ENCODE data around the gene SUPT20H.

The SUPT20H gene
- 76.4 reads per million, percentile 77 among the genes with 10 or more reads in this experiment for total RNA-seq

- DNase-seq, result peak; percentile 90
Observed at GRCh38 chr13:37058910-37059847, at the start of gene SUPT20H. SUPT20H (minus strand) TSS chr13:37059688; CDS start chr13:37051490, 8,198 bp downstream.

GRCh38 chr13:37109051-37109678 lies 49.7 kb upstream of the SUPT20H start:
- DNase-seq, result no peak

GRCh38 chr13:37107868-37108267 lies 48.4 kb upstream of the SUPT20H start:
- DNase-seq, result no peak

GRCh38 chr13:37107456-37107855 lies 48.0 kb upstream of the SUPT20H start:
- no peak for DNase-seq

- no peak for DNase-seq
Observed at GRCh38 chr13:37106642-37107041, 47.2 kb upstream of the SUPT20H start.

GRCh38 chr13:37105251-37105714 lies 45.8 kb upstream of the SUPT20H start, which contains the start of gene CSNK1A1L:
CSNK1A1L (minus strand) TSS chr13:37105664; CDS start chr13:37105256, 408 bp downstream.
- no peak for DNase-seq

GRCh38 chr13:37102896-37103295 lies 43.4 kb upstream of the SUPT20H start:
- DNase-seq, result no peak

GRCh38 chr13:37101201-37101600 lies 41.7 kb upstream of the SUPT20H start:
- no peak for DNase-seq

GRCh38 chr13:37100731-37101130 lies 41.2 kb upstream of the SUPT20H start:
- DNase-seq, result no peak

GRCh38 chr13:37097076-37097475 lies 37.6 kb upstream of the SUPT20H start:
- DNase-seq, result no peak

- DNase-seq, result no peak
Observed at GRCh38 chr13:37094840-37095239, 35.4 kb upstream of the SUPT20H start.

- DNase-seq, result no peak
Observed at GRCh38 chr13:37094099-37094498, 34.6 kb upstream of the SUPT20H start.

- no peak for DNase-seq
Observed at GRCh38 chr13:37091835-37092234, 32.3 kb upstream of the SUPT20H start.

- DNase-seq, result no peak
Observed at GRCh38 chr13:37090912-37091311, 31.4 kb upstream of the SUPT20H start.

GRCh38 chr13:37089495-37089894 lies 30.0 kb upstream of the SUPT20H start:
- DNase-seq, result no peak

- no peak for DNase-seq
Observed at GRCh38 chr13:37087486-37087885, 28.0 kb upstream of the SUPT20H start.

GRCh38 chr13:37085606-37086005 lies 26.1 kb upstream of the SUPT20H start:
- no peak for DNase-seq

- no peak for DNase-seq
Observed at GRCh38 chr13:37076818-37077217, 17.3 kb upstream of the SUPT20H start.

GRCh38 chr13:37075164-37075563 lies 15.7 kb upstream of the SUPT20H start:
- DNase-seq, result no peak

GRCh38 chr13:37074703-37075102 lies 15.2 kb upstream of the SUPT20H start:
- DNase-seq, result no peak

GRCh38 chr13:37072024-37072423 lies 12.5 kb upstream of the SUPT20H start:
- no peak for DNase-seq

GRCh38 chr13:37070956-37071355 lies 11.5 kb upstream of the SUPT20H start:
- DNase-seq, result no peak

- no peak for DNase-seq
Observed at GRCh38 chr13:37070145-37070695, 10.7 kb upstream of the SUPT20H start.
